SH-SY5Y (cell line): Measurements from ENCODE around the gene LGALS3BP.

Experiments used
- GATA2 ChIP-seq: IDR thresholded peaks from 2 replicates; pipeline ENCODE4 v1.6.1; 2011; ENCODE audit warnings: mild to moderate bottlenecking, low read depth, low read length
- GATA3 ChIP-seq: IDR thresholded peaks from 2 replicates; pipeline ENCODE4 v1.6.1; 2011; ENCODE audit warnings: low read depth, mild to moderate bottlenecking, low read length, moderate library complexity

GRCh38 chr17:79012563-79013134 lies 32.9 kb upstream of the LGALS3BP start:
- TF ChIP-seq GATA3 = no peak
- TF ChIP-seq GATA2 = no peak
